B cell (primary cell): ENCODE data around the gene MSH3. TPM values are rescaled to one million over a fixed set of nuclear protein-coding genes. Genes with fewer than 3 reads are reported as not detected.

Source experiments
- ATAC-seq: fragments of 200-7000 bp; cut with Tn5 transposase; one replicate; pipeline ENCODE4 v1.10.0; 2021; ENCODE audit warnings: low read depth, mild to moderate bottlenecking, moderate number of reproducible peaks, moderate library complexity
- CTCF ChIA-PET: fragments of 350-600 bp; sonication (Branson Sonifier 250); formaldehyde crosslinking; loops from one replicate; lab custom pipeline; 2021; ENCODE audit warnings: antibody characterized with exemption, inconsistent platforms; lab: Charles Lee
- POLR2A ChIA-PET: fragments of 350-600 bp; sonication (Branson Sonifier 250); formaldehyde crosslinking; loops from one replicate; lab custom pipeline; 2021; ENCODE audit warnings: antibody characterized with exemption; lab: Charles Lee
- DNase-seq: peaks from one replicate; pipeline ENCODE4 v3.0.0; 2013
- H2AFZ ChIP-seq: 2 replicates; pipeline ENCODE4 v1.6.1; 2012; ENCODE audit warnings: mild to moderate bottlenecking, low read depth, low read length; ENCODE audit not compliant: insufficient read depth, poor library complexity, severe bottlenecking
- H3K27ac ChIP-seq, 2 donors: 1 replicate in 1 of 2; 2 replicates in 1 of 2; pipeline ENCODE4 v1.5.1; 2012 to 2013; ENCODE audit warnings: low read length in 2 of 2, mild to moderate bottlenecking in 2 of 2, moderate library complexity in 1 of 2
- H3K27me3 ChIP-seq, 4 experiments: fragments of 200-600 bp in 1 of 4; sonication (generic) in 1 of 4; replicated peaks in 1 of 4; 1 replicate in 2 of 4; 2 replicates in 2 of 4; pipeline versions ENCODE4 v1.6.1 to v1.7.0; 2013 to 2016; ENCODE audit warnings: low read length in 3 of 4, mild to moderate bottlenecking in 2 of 4, mixed read lengths in 1 of 4, moderate library complexity in 1 of 4; ENCODE audit not compliant: insufficient read depth in 4 of 4, control insufficient read depth in 3 of 4; ENCODE audit errors: control extremely low read depth in 1 of 4
- H3K36me3 ChIP-seq, 2 experiments: replicated peaks in 1 of 2; 1 replicate in 1 of 2; 2 replicates in 1 of 2; pipeline versions ENCODE4 v1.6.1 to v1.7.1; 2013; ENCODE audit warnings: low read length in 1 of 2; ENCODE audit not compliant: insufficient read depth in 2 of 2, control insufficient read depth in 1 of 2; ENCODE audit errors: control extremely low read depth in 1 of 2, extremely low read depth in 1 of 2
- H3K4me1 ChIP-seq, 2 donors: fragments of 200-600 bp in 1 of 2; sonication (generic) in 1 of 2; 1 replicate in 1 of 2; 2 replicates in 1 of 2; pipeline versions ENCODE4 v1.5.1 to v1.6.1; 2013 to 2017; ENCODE audit warnings: low read length in 2 of 2; ENCODE audit not compliant: control insufficient read depth in 2 of 2, insufficient read depth in 2 of 2
- H3K4me2 ChIP-seq: replicated peaks from 2 replicates; pipeline ENCODE3; 2012; ENCODE audit warnings: mild to moderate bottlenecking, low read depth, low read length; ENCODE audit not compliant: poor library complexity, severe bottlenecking
- H3K4me3 ChIP-seq, 5 experiments: fragments of 200-600 bp in 1 of 5; sonication (generic) in 1 of 5; 1 replicate in 3 of 5; 2 replicates in 2 of 5; pipeline versions ENCODE4 v1.5.1 to v1.7.0; 2011 to 2016; ENCODE audit warnings: low read length in 4 of 5, mild to moderate bottlenecking in 4 of 5, low read depth in 2 of 5, control low read depth in 1 of 5, moderate library complexity in 1 of 5; ENCODE audit not compliant: insufficient read depth in 1 of 5; ENCODE audit errors: control extremely low read depth in 1 of 5, extremely low read depth in 1 of 5
- H3K79me2 ChIP-seq: fragments of 200-600 bp; sonication (generic); one replicate; pipeline ENCODE4 v1.6.0; 2016; ENCODE audit warnings: low read length; ENCODE audit not compliant: control insufficient read depth, insufficient read depth
- H3K9ac ChIP-seq: fragments of 200-600 bp; sonication (generic); 2 replicates; pipeline ENCODE4 v1.6.1; 2017; ENCODE audit warnings: mild to moderate bottlenecking, low read length, moderate library complexity
- H3K9me3 ChIP-seq, 3 donors: one replicate each; pipeline versions ENCODE4 v1.6.1 to v1.7.1; 2013; ENCODE audit warnings: low read length in 2 of 3; ENCODE audit not compliant: control insufficient read depth in 2 of 3, insufficient read depth in 1 of 3; ENCODE audit errors: control extremely low read depth in 1 of 3
- H4K20me1 ChIP-seq: 2 replicates; pipeline ENCODE4 v1.6.0; 2012; ENCODE audit warnings: mild to moderate bottlenecking, low read length; ENCODE audit not compliant: insufficient read depth, control insufficient read depth, poor library complexity, severe bottlenecking
- H3K27ac Mint-ChIP-seq: one replicate; pipeline ENCODE4 v1.8.0; 2021; ENCODE audit warnings: mixed read lengths
- H3K27me3 Mint-ChIP-seq: one replicate; pipeline ENCODE4 v1.8.0; 2021; ENCODE audit warnings: mixed read lengths
- H3K4me1 Mint-ChIP-seq: one replicate; pipeline ENCODE4 v1.8.0; 2021; ENCODE audit warnings: mixed read lengths
- H3K4me3 Mint-ChIP-seq: one replicate; pipeline ENCODE4 v1.8.0; 2021; ENCODE audit warnings: mixed read lengths
- H3K9me3 Mint-ChIP-seq: one replicate; pipeline ENCODE4 v1.8.0; 2022; ENCODE audit warnings: mixed read lengths; ENCODE audit not compliant: insufficient read depth
- EZH2 ChIP-seq: IDR thresholded peaks from 2 replicates; pipeline ENCODE4 v1.6.1; 2012; ENCODE audit warnings: borderline replicate concordance, low read depth, mild to moderate bottlenecking, moderate library complexity, low read length; ENCODE audit not compliant: insufficient read depth, poor library complexity, severe bottlenecking
- WGBS: methylation state at CpG from one replicate; pipeline ENCODE4 v1.1.5; 2013; ENCODE audit warnings: missing lambda C conversion rate; ENCODE audit not compliant: insufficient coverage; 5-methylcytosine and 5-hydroxymethylcytosine counted together
- intact Hi-C: fragments of 100-400 bp; cut with micrococcal nuclease; formaldehyde crosslinking; loops from one replicate; pipeline ENCODE4 v1.10.0; 2022
- polyA plus RNA-seq: library from polyadenylated mRNA; depleted of rRNA; stranded (reverse); fragments of >200 nt; gene quantifications from 2 replicates; pipeline ENCODE4 v1.2.3, GENCODE V29; 2012
- total RNA-seq, 2 donors: library from RNA; stranded (reverse); fragments of 120-200 nt in 1 of 2; gene quantifications; 1 replicate in 1 of 2; 2 replicates in 1 of 2; pipeline versions ENCODE4 v1.2.3 to v1.2.4, GENCODE V29; 2013 to 2022
- TF ChIP-seq, protein P1 (sequence below): fragments of 200-600 bp; IDR thresholded peaks from one replicate; pipeline ENCODE4 v1.8.0; 2022; ENCODE audit warnings: antibody characterized with exemption, mild to moderate bottlenecking

Gene MSH3
- total and polyA plus RNA-seq, 2 donors (not counting 1 experiment from before 2014, with no cell fraction given), result 3.5 to 26.3 TPM

DNA sequence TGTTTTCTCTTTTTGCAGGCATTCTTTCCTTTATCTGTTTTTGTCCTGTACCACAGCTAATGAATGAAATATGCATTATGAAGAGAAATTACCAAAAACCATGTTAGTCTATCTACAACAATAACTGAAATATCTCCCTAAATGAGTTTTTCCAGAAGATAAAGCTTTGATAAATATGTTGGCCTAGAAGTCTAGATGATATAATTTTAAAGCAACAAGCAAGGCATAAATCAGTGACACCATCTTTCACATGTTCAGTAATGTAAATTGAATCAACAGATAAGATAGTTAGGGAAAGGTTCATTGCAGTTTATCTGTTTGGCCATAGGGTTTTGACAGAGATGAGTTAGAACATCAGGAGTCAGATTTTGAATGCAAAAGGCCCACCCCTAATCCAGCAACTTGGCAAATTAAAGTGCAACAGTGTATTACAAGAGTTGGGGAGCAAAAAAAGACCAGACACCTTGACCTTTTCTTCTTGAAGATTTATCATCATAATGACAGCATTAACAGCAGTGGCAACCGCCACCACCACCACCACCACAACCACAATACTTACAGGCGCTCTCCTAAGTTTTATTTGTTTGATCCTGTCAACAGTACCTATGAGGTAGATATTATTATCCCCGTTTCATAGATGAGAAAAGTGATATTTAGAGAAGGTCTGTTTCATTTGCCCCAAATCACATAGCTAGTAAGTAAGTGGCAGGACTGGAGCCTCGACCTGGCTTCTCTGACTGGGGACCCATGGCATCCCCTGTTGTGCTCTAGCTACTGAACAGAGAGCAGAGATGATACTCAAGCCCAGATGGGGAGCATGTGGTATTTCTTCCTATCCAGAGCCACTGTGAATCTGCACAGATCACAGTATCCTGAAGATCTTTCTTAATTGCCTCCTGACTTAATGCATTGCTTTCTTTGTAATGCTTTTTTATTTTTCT, 123.2 kb downstream of the MSH3 start:
- Mint-ChIP-seq H3K4me1 (no peaks in the 10 kb centered on the region), H3K4me3 (no peak overlapping the region), H3K9me3 (peaks cover 7% of the 10 kb centered on the region), H3K27me3 (no peaks in the 10 kb centered on the region), H3K27ac (no peak overlapping the region)
- ATAC-seq (no peak), DNase-seq (no peak)
- ChIA-PET CTCF (no interaction called here), POLR2A (no interaction called here)
- no peaks in the 10 kb centered on the region for H3K79me2 ChIP-seq
- H3K9ac ChIP-seq, result no peak overlapping the region
- H4K20me1 ChIP-seq, result no peaks in the 10 kb centered on the region
- no peak overlapping the region for H2AFZ ChIP-seq
- no peak overlapping the region for H3K4me3 ChIP-seq
- no peak overlapping the region for H3K4me2 ChIP-seq
- no peaks in the 10 kb centered on the region for H3K4me1 ChIP-seq
- no peaks in the 10 kb centered on the region for H3K27me3 ChIP-seq
- WGBS, result no CpG with 5 or more reads among the region's 4 CpGs
- peaks cover 0 to 5% of the 10 kb centered on the region in 2 experiments for H3K36me3 ChIP-seq
- H3K27ac ChIP-seq, result no peak overlapping the region
- TF ChIP-seq, protein P1, sequence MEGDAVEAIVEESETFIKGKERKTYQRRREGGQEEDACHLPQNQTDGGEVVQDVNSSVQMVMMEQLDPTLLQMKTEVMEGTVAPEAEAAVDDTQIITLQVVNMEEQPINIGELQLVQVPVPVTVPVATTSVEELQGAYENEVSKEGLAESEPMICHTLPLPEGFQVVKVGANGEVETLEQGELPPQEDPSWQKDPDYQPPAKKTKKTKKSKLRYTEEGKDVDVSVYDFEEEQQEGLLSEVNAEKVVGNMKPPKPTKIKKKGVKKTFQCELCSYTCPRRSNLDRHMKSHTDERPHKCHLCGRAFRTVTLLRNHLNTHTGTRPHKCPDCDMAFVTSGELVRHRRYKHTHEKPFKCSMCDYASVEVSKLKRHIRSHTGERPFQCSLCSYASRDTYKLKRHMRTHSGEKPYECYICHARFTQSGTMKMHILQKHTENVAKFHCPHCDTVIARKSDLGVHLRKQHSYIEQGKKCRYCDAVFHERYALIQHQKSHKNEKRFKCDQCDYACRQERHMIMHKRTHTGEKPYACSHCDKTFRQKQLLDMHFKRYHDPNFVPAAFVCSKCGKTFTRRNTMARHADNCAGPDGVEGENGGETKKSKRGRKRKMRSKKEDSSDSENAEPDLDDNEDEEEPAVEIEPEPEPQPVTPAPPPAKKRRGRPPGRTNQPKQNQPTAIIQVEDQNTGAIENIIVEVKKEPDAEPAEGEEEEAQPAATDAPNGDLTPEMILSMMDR, result no peak
- TF ChIP-seq EZH2, result no peak
- no peaks in the 10 kb centered on the region for H3K9me3 ChIP-seq
- intact Hi-C loops, result no loop called here

DNA sequence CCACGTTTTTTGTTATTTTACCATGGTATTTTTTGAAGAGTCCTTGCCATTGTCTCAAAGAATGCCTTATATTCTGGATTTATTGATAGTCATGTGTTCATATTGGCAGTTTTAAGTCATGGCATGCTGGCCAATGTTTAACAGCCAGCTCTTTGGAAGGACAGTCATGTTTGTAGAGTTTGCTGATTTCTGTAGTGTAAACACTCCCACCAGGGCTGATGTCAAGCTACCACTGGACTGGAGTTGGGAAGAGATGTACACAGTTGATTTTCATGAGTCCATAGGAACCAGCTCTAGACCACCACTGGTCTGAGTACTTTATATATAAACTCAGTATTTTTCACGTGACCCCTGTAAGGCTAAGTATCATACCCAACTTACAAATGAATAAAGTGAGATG, 125.6 kb downstream of the MSH3 start:
- Mint-ChIP-seq H3K9me3 (no peaks in the 10 kb centered on the region), H3K4me1 (no peaks in the 10 kb centered on the region), H3K4me3 (no peak overlapping the region), H3K27me3 (no peaks in the 10 kb centered on the region), H3K27ac (no peak overlapping the region)
- H3K27me3 ChIP-seq, result no peaks in the 10 kb centered on the region
- no peak overlapping the region for H3K27ac ChIP-seq
- H3K9ac ChIP-seq, result no peak overlapping the region
- H3K9me3 ChIP-seq, result no peaks in the 10 kb centered on the region
- no peaks in the 10 kb centered on the region for H3K4me1 ChIP-seq
- POLR2A ChIA-PET, result no interaction called here
- no peak for DNase-seq
- H3K79me2 ChIP-seq, result no peaks in the 10 kb centered on the region
- no peak overlapping the region for H3K4me2 ChIP-seq
- intact Hi-C loops, result no loop called here
- TF ChIP-seq, protein P1, result no peak
- TF ChIP-seq EZH2, result no peak
- CTCF ChIA-PET, result no interaction called here
- H4K20me1 ChIP-seq, result no peaks in the 10 kb centered on the region
- no peak overlapping the region for H2AFZ ChIP-seq
- no peak for ATAC-seq
- H3K36me3 ChIP-seq, result peaks cover 0 to 8% of the 10 kb centered on the region in 2 experiments
- no peak overlapping the region for H3K4me3 ChIP-seq
- WGBS, result 100% methylated on average over 1 of the region's 2 CpGs
